Measurements from ENCODE around the gene STRIT1.

- TF ChIP-seq BHLHE40 (IDR thresholded peaks at IDR 0.05; ENCODE audit: low read depth, low read length) = no peak
- TF ChIP-seq CTCF (conservative IDR thresholded peaks at IDR 0.05; ENCODE audit: low read depth, low read length) = no peak
- no peak for TF ChIP-seq RCOR1 (IDR thresholded peaks at IDR 0.05; ENCODE audit: insufficient replicate concordance, low read length)
- TF ChIP-seq CEBPB (IDR thresholded peaks at IDR 0.05; ENCODE audit: low read depth, low read length) = no peak
- TF ChIP-seq POLR2A (IDR thresholded peaks at IDR 0.05; ENCODE audit: low read depth, low read length) = no peak
- no peak for TF ChIP-seq MAFK (IDR thresholded peaks at IDR 0.05; ENCODE audit: low read depth, low read length)
- TF ChIP-seq FOS (IDR thresholded peaks at IDR 0.05; ENCODE audit: low read depth, low read length) = no peak
- TF ChIP-seq RAD21 (IDR thresholded peaks at IDR 0.05; ENCODE audit: low read length) = no peak
- no peak for TF ChIP-seq MAZ (IDR thresholded peaks at IDR 0.05; ENCODE audit: borderline replicate concordance, low read depth, low read length)
- TF ChIP-seq NFE2L2 (IDR thresholded peaks at IDR 0.05; ENCODE audit: low read depth, low read length) = no peak
- TF ChIP-seq MXI1 (IDR thresholded peaks at IDR 0.05; ENCODE audit: borderline replicate concordance, low read depth, low read length) = no peak
- no peak for TF ChIP-seq SMC3 (IDR thresholded peaks at IDR 0.05; ENCODE audit: low read depth, low read length)
These were observed 51.9 kb downstream of the STRIT1 start for GRCh38 chr3:155241579-155241978.
